HG02678 (cell line): ENCODE results near the gene GLE1.
"Not testable (repeated sequence)": the region's sequence is repeated elsewhere in the genome, so short reads cannot be mapped to it uniquely, and the experiment has no call there.

Source experiments
- ATAC-seq: cut with Tn5 transposase; IDR thresholded peaks from one replicate; pipeline ENCODE4 v1.9.1; 2021; ENCODE audit warnings: mild to moderate bottlenecking, moderate library complexity; ENCODE audit not compliant: unreplicated experiment

Gene GLE1

DNA sequence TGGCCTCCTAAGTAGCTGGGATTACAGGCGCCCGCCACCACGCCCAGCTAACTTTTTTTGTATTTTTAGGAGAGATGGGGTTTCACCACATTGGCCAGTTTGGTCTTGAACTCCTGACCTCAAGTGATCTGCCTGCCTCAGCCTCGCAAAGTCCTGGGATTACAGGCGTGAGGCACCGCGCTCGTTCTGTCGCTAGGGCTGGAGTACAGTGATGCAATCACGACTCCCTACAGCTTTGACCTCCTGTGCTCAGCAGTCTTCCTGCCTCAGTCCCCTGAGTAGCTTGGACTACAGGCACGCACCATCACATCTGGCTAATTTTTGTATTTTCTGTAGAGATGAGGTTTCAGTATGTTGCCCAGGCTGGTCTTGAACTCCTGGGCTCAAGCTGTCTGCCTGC lies 82.4 kb downstream of the GLE1 start:
- ATAC-seq, result not testable (repeated sequence)

DNA sequence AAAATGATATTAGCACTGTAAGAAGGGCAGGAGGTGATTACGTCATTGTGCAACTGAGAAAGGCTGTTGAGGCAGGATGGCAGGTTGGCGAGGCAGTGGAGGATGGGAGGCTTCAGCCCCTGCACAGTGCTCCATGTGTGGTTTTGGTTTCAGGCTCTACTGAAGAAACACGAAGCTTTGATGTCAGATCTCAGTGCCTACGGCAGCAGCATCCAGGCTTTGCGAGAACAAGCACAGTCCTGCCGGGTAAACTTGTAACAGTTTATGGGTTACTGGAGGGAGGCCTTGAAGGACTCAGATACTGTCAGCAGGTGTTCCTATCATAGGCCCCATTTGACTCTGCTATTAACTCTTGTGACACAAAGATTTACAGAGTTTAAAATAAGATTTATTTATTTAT lies 82.9 kb downstream of the GLE1 start:
- ATAC-seq, result no peak

DNA sequence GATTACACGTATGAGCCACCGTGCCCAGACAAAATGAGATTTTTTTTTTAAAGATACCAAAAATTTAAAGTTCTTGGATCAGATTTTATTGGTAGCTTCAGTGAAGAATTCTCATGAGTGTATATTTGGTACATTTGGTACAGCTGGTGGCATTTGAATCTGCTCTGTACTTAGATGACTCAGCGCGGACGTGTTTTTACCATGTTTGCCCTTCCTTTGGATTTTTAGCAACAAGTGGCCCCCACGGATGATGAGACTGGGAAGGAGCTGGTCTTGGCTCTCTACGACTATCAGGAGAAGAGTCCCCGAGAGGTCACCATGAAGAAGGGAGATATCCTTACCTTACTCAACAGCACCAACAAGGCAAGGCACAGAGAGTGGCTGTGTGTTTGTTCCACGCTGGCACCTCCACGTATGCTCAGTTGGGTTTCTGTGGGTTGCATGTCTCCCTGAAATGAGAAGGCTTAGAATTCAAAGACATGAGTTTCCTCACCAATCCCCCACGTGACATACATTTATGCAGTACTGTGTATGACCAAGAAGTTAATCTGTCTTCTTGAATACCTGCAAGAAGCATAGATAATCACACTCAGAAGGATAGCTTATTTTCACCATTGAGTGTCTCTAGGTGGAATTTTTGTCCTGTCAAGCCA lies 84.2 kb downstream of the GLE1 start:
- no peak for ATAC-seq
